HUDEP-2 (cell line): Measurements from ENCODE around the gene KRT40.
"Not testable (repeated sequence)": the region's sequence is repeated elsewhere in the genome, so short reads cannot be mapped to it uniquely, and the experiment has no call there.

Source experiments
- DNase-seq, 76 experiments: peaks; one replicate each; lab custom pipeline; 2025; ENCODE audit not compliant: unreplicated experiment in 76 of 76; lab: John Stamatoyannopoulos, UW

Gene KRT40

DNA sequence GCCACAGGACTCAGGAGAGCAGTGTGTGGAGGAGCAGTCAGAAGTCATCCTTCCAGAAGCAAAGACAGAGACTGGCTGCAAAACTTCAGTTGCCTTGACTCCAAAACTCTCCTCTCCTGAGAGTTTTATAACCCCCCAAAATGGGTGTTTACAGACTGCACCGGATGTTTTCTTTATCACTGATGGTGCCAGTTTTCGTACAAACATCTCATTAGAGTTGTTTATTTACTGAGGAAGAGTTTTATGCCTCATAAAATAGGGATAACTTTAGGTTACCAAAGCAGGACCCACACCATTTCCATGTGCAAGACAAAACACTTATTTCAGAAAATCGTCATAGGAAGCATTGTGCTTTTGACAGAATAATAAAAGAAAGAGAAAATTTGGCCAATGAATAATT lies at the start of gene KRT40:
KRT40 (minus strand) TSS at position 101 of the 400 bp plus-strand sequence; CDS start at position 48, 53 bp downstream.
- DNase-seq, result no peak

DNA sequence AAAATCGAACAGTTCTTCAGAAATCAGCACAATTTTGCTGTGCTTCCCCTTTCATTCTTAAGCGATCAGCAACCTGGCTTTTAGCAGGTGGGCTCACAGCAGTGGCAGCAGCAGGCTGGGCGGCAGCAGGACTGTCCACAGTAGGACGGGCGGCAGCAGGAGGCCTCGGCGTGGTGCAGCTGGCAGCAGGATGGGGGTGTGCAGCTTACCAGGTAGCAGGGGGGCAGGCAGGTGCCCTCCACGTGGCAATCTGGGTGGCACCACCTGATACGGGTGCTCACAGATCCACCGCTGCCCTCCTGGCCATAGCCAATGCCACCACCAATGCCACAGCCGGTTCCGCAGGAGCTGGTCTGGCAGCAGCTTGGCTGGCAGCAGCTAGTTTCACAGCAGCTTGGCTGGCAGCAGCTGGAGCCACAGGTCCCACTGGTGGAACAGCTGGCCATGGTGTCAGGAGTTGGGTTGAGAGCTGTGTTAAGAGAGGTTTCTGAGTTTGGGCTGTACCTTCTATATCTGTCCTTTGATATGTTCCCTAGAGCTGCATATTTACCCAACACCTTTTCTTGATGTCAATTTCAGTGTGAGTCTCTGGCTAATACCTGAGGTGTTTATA lies 45.6 kb upstream of the KRT40 start, which contains the start of gene KRTAP1-4:
KRTAP1-4 (minus strand) TSS at position 563 of the 613 bp plus-strand sequence; CDS start at position 446, 117 bp downstream.
- no peak for DNase-seq

DNA sequence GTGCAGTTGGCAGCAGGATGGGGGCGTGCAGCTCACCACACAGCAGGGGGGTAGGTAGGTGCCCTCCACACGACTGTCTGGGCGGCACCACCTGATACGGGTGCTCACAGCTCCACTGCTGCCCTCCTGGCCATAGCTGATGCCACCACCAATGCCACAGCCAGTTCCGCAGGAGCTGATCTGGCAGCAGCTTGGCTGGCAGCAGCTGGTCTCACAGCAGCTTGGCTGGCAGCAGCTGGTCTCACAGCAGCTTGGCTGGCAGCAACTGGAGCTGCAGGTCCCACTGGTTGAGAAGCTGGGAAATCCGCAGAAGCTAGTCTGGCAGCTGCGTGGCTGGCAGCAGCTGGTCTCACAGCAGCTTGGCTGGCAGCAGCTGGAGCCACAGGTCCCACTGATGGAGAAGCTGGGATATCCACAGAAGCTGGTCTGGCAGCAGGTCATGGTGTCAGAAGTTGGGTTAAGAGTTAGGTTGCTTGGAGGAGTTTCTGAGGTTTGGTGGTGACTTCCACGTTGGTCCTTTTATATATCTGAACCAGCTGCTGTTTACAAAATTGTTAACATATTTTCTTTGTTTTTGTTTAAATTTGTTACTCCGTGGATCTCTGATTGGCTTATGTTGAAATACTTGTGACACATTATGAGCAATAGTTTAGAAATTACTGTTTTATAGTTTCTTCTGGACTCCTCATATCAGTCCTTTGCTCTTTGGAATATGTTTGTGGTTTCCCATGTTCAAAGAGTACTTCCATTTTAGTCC lies 42.8 kb upstream of the KRT40 start, which contains the start of gene KRTAP1-5:
KRTAP1-5 (minus strand) TSS at position 494 of the 757 bp plus-strand sequence; CDS start at position 441, 53 bp downstream.
- DNase-seq, result no peak

DNA sequence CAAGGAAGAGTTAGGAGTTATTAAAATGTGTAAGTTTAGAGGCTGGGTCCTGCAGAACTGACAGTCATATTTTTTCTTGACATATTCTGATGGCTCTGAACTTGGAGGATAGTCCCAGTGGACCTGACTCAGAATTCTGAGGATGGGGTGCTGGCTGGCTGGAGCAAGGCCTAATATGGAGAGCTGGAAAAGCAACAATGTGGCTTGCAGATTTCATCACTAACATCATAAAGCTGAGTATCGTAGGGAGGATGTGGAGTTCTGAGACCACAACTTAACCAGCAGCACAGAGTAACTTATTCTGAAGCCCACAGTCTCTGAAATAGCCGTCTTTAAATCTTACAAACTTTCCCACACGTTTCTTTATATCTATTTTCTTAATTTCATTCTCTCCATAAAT lies 40.6 kb upstream of the KRT40 start:
- DNase-seq, result no peak

DNA sequence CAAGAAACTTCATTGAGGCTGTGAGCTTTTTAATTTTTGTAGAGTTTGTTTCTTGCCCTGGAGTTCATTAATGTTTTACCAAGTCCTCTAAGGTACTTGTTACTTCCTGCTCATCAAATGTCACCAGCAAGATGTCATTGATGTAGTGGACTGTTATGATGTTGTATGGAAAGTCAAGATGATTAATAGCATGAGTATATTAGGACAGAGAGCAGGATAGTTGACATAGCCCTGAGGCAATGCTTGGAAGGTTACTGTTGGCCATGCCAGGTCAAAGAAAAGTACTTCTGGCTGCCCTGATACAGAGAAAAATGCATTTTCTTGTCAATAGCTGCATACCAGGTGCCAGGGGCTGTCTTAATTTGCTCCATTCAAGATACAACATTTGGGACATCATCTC lies 36.2 kb upstream of the KRT40 start:
- no peak for DNase-seq

DNA sequence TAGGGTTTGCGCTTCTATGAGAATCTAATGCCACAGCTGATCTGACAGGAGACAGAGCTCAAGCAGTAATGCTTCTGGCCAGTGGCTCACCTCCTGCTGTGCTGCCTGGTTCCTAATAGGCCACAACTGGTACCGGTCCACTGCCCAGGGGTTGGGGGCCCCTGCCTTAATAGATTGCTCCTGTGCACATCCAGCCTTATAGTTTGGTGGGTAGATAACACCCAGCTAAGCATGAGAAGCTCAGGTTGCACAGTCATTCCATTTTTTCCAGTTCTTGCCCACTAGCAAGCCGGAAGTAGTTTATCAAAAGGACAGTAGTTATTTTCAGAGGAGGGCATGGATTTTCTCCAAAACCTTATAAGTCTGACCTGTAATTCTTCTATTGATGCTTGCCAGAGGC lies 35.3 kb upstream of the KRT40 start:
- no peak for DNase-seq

DNA sequence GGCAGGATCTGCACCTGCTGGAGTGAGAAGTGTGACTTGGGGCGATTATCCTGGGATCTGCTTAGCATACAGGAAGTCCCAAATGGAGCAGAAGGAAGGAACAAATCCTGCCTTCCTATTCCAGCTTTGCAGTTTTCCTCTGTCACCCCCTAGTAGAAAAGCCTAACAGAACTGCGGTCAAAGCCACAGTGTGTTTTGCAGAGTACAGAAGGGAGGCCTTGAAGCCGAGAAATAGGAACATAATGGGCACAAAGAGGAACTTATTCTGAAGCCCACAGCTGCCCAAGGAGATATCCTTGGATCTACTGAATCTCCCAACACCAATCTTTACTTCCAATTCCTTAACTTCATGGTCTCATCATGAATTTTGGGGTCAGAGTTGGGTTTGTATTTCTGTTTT lies 34.4 kb upstream of the KRT40 start:
- DNase-seq, result no peak

DNA sequence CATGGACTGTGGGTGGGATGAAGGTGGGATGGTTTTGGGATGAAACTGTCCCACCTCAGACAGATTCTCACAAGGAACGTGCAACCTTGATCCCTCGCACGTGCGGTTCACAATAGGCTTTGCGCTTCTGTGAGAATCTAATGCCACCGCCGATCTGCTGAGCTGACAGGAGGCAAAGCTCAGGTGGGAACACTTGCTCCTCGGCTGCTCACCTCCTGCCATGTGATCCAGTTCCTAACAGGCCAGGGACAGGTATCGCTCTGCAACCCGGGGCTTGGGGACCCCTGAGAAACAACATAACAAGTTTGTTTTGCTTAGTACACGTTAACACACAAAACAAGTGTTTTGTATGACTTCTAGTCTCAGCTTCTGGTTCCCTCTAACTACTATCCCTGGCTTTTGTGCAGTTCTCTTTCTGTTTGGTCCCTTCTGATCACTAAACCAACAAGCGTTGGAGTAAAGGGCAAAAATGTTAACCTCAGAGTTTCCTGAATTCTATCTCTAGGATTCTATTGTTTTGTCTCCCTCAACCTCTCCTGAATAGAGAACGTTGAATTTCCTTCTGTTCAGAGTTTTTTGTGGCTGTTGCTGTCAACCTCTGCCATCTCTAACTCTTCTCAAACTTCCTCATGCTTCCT lies 32.6 kb upstream of the KRT40 start:
- no peak for DNase-seq

DNA sequence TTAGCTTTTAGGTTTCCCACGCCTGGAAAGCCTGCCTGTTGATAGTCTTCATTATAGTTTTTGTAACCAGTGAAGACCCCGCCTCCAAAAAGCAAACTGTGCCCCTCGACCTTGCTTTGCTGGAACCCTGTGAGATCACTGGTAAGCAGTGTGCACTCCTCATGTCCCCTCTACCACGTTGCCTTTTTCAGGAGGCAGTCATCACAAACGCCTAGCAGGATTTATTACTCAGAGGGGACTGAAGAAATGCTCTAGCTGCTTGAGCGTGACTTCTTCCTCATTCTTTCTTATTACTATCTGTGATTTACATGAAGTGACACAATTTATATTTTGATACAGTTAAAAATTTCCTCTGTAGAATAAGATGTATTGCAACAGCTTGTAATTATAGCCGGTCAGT lies 31.3 kb upstream of the KRT40 start:
- DNase-seq, result no peak

DNA sequence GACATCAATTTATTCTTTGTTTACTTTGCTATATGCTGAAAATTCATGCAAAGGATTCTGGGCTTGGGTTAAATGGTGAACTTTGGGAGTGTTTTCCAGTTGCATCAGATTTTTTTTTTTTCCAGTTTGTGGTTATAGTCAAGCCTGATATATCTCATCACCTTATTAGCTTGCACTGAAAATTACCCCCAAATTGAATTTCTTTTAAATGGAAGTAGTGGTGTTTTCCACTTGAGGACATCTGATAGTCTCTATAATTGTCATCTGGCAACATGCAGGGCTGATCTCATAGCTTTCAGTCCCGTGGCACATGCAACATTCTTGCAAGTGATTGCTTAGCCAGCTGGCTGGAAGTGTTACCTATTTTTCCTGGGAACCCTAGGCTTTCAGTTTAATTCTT lies 29.5 kb upstream of the KRT40 start:
- no peak for DNase-seq

DNA sequence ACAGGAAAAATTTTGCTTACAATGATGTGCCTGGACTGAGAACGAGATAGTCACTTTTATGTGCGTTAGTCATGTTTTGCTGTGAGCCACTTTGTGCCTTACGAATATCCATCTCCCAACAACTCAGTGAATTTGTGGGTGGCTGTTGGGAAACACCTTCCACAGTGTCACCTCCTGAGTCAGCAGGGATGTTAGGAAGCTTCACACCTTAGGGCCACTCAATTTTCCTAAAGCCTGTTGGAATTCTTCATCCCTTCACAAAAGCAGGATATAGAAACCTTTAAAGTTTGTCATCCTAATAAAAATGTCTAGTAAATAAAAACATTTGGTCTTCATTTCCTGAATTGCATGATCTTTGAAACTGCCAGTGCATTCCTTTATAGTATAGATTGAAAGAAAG lies 29.1 kb upstream of the KRT40 start:
- DNase-seq, result no peak

DNA sequence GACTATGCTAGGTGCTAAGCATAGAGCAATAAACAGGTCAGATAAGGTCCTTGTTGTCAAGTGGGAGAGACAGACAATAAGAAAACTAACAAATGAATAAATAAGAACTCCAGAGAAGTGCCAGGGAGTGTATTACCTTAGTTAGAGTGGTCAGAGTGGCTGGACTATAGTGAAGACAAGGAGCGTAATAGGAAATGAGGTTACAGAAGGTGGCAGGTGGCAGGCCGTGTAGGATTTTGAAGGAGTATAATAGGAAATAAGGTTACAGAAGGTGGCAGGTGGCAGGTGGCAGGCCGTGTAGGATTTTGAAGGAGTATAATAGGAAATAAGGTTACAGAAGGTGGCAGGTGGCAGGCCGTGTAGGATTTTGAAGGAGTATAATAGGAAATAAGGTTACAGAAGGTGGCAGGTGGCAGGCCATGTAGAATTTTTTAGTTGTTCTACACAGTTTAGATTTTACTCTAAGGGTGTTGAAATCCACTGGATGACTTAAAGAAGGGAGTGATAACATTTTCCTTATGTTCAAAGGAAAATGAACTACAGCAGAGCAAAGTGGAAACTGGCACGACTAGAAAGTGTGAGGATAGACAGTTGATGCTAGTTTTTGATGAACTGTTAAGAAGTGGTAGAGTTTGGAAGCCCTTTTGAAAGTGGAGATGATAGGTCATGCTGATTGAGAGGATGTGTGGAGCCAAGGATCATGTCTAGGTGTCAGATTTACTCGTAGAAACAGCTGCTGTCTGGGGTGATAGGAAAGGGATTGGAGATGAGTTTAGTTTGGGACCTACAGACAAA lies 28.4 kb upstream of the KRT40 start:
- DNase-seq, result no peak

DNA sequence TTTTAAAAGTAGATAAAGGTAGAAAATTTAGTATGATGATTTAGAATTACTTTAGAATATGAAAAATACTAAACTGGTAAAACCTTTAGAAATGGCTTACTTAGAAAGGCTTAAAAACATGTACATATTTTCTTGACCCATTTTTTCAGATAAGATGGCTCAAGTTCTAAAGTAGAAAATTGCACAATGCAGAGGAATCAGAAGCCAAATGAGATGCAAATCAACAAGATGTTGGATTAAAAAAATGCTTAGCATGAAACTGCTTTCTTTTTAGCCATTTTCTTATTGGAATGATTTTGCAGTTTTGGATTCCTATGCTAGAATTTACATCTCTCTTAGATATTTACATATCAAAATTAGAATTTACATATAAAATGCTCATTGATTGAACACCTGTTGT lies 26.3 kb upstream of the KRT40 start:
- no peak for DNase-seq

DNA sequence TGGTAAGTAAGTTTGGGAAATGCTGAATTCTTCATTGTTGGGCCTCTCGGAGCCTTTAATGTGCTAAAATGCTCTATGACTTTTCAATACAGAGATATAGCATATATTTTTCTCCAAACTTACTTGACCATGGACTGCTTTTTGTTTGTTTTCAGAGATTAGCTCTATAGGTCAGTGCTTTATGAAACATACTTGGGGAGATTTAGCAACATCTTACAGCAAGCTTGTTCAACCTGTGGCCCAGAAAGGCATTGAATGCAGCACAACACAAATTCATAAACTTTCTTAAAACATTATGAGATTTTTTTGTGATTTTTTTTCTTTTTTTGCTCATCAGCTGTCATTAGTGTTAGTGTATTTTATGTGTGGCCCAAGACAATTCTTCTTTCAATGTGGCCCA lies 25.8 kb upstream of the KRT40 start:
- no peak for DNase-seq

DNA sequence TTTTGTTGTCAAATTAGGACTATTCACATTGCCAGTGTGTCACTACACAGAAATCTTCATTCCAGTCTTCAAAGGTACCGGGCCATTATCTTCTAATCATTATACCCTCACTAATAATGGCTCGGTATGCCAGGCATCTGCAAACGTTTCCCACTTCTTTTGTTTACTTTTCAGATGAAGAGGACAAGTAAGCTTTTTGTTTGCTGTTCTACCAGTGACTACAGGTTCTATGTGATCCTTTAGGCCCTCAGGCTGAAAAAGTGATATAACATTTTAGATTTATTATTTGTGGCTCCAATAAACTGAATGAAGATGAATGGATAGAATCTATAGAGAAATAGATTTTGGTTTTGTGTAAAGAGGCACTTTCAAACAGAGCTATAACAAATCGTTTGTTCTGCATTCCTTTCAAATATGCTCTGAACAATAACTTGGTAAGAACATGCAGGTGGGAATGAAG lies 25.2 kb upstream of the KRT40 start:
- no peak for DNase-seq

DNA sequence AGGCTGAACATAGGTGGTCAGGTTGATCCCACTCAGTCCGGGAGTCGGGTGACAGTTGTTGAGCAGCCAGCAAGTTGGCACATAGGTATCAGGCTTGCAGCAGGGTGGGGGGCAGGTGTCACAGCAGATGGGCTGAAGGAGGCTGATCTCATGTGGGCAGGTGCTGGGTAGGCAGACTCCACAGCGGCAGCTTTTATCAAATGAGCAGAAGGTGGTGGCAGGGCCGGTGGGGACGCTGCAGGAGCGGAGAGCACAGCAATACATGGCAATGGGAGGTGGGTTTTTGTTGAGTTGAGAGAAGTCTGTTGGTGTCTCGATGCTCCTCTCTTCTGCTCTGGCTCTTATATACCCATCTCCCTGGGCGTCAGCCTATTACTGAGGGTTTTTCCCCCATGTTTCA lies 24.7 kb upstream of the KRT40 start, which contains the start of gene KRTAP3-1:
KRTAP3-1 (minus strand) TSS at position 318 of the 400 bp plus-strand sequence; CDS start at position 264, 54 bp downstream.
- no peak for DNase-seq

DNA sequence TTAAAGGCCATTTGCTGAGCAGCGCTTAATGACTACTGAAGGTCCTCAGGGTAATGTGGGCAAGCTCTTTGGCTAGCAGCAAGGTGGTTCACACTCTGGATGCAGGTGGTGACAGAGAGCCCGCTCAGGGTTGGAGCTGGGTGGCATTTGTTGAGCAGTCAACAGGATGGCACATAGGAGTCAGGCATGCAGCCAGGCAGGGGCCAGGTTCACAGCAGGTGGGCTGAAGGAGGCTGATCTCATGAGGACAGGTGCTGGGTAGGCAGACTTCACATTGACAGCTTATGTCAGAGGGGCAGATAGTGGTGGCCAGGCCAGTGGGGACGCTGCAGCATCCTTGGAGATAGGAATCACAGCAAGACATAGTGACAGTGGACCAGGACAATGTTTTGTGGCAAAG lies 20.3 kb upstream of the KRT40 start:
- no peak for DNase-seq

DNA sequence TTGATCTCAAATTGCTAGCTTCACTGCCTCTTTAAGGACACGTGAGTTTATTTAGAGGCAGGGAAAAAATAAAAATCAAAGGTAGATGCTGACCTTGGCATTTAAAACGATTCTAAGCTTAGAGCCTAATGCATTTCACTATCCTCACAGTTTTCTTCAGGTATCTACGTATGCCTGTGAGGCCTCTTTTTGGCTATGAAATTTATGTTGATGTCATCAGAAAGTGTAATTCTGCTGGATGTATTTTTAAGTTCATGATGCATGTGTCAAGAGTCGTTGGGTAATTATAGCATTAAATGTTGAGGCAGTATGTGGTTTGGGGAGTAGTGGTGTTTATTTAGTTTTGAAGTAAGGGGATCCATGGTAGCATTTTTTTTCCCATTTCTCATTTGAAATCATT lies 19.8 kb upstream of the KRT40 start:
- no peak for DNase-seq

DNA sequence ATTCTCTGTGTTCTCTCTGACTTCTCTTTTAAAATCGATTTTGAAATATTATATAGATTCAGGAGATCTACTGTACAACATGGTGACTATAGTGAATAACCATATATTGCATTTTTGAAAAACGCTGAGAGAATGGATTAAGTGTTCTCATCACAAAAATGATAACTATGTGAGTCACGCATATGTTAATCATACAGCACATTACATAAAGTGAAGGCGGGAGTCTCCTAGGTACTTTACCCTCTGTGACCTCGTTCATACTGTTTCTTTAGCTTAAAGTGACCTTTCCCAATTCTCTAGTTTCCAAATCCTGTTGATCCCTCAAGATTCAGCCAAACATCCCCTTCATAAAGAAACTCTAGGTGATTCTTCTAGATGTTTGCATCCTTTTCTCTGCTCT lies 18.7 kb upstream of the KRT40 start:
- DNase-seq, result no peak

DNA sequence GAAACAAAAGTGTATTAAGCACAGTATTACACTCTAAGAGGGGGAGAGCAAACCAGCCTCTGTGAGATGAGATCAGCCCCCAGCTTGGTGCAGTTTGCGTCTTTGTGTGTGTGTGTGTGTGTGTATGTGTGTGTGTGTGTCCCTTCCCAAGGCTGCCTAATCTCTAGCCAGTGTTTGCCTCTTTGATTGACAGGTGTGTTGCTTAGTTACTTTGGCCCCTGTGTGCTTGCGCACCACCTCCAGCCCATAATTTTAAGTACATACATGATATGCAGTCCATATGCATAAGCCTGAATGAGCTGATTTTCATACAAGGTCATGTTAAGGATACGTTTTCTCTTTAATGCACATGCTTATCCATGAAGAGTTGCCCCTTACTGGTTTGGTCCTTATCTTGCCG lies 17.7 kb upstream of the KRT40 start:
- DNase-seq, result no peak

DNA sequence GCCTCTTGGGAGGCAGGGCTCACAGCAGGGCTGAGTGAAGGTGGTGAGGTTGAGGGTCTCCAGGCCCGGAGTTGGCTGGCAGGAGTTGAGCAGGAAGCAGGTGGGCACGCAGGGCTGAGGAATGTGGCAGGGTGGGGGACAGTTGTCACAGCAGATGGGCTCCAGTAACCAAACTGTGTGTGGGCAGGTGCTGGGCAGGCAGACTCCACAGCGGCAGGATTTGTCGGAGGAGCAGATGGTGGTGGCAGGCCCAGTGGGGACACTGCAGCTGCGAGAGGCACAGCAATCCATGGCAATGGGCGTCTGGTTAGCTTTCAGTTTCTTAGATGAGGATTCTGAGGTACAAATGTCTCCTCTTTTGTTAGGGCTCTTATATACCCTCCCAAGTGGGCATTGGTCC lies 15.4 kb upstream of the KRT40 start, which contains the start of gene KRTAP3-2:
KRTAP3-2 (minus strand) TSS at position 344 of the 400 bp plus-strand sequence; CDS start at position 291, 53 bp downstream.
- DNase-seq, result not testable (repeated sequence)
